Common myeloid progenitor, CD34-positive (primary cell): ENCODE measurements around the gene MFSD11.

Experiments used
- CTCF ChIA-PET: fragments of 350-600 bp; sonication (Branson Sonifier 250); formaldehyde crosslinking; loops from one replicate; lab custom pipeline; 2021; ENCODE audit warnings: antibody characterized with exemption; lab: Charles Lee
- POLR2A ChIA-PET: fragments of 350-600 bp; sonication (Branson Sonifier 250); formaldehyde crosslinking; loops from one replicate; lab custom pipeline; 2021; ENCODE audit warnings: antibody characterized with exemption; lab: Charles Lee
- DNase-seq, 3 donors: peaks; one replicate each; pipeline versions ENCODE4 v3.0.0 to v3.0.0-alpha.2; 2013
- H3K27ac ChIP-seq, 2 experiments: 1 replicate in 1 of 2; 2 replicates in 1 of 2; pipeline ENCODE4 v1.7.0; 2013; ENCODE audit warnings: inconsistent platforms in 2 of 2, low read length in 2 of 2, mild to moderate bottlenecking in 2 of 2, low read depth in 1 of 2, moderate library complexity in 1 of 2; ENCODE audit not compliant: severe bottlenecking in 2 of 2, insufficient read depth in 1 of 2, poor library complexity in 1 of 2
- H3K27me3 ChIP-seq, 5 experiments: replicated peaks in 2 of 5; 1 replicate in 3 of 5; 2 replicates in 2 of 5; pipeline versions ENCODE4 v1.6.1 to v1.7.0; 2013; ENCODE audit warnings: low read length in 4 of 5, mild to moderate bottlenecking in 2 of 5, moderate library complexity in 2 of 5, inconsistent platforms in 1 of 5; ENCODE audit not compliant: insufficient read depth in 5 of 5, control insufficient read depth in 4 of 5
- H3K36me3 ChIP-seq, 4 experiments: 1 replicate in 2 of 4; 2 replicates in 2 of 4; pipeline versions ENCODE4 v1.6.1 to v1.7.0; 2013; ENCODE audit warnings: low read length in 3 of 4, control low read depth in 1 of 4, mild to moderate bottlenecking in 1 of 4; ENCODE audit not compliant: control insufficient read depth in 4 of 4, insufficient read depth in 4 of 4
- H3K4me1 ChIP-seq, 4 experiments: 1 replicate in 3 of 4; 2 replicates in 1 of 4; pipeline versions ENCODE4 v1.6.1 to v1.7.1; 2013; ENCODE audit warnings: low read length in 3 of 4, mild to moderate bottlenecking in 3 of 4, control low read depth in 1 of 4, inconsistent platforms in 1 of 4, moderate library complexity in 1 of 4; ENCODE audit not compliant: control insufficient read depth in 4 of 4, insufficient read depth in 4 of 4; ENCODE audit errors: control extremely low read depth in 1 of 4
- H3K4me3 ChIP-seq, 7 experiments: 1 replicate in 4 of 7; 2 replicates in 3 of 7; pipeline versions ENCODE4 v1.5.1 to v1.7.0; 2013; ENCODE audit warnings: mild to moderate bottlenecking in 7 of 7, low read length in 6 of 7, moderate library complexity in 6 of 7, inconsistent platforms in 2 of 7, low read depth in 2 of 7, control low read depth in 1 of 7; ENCODE audit not compliant: insufficient read depth in 4 of 7, control insufficient read depth in 1 of 7; ENCODE audit errors: extremely low read depth in 1 of 7
- H3K9me3 ChIP-seq, 5 experiments: 1 replicate in 4 of 5; 2 replicates in 1 of 5; pipeline versions ENCODE4 v1.6.1 to v1.7.1; 2013; ENCODE audit warnings: low read length in 4 of 5, mild to moderate bottlenecking in 2 of 5, inconsistent platforms in 1 of 5, low read depth in 1 of 5, moderate library complexity in 1 of 5; ENCODE audit not compliant: control insufficient read depth in 4 of 5, insufficient read depth in 2 of 5; ENCODE audit errors: control extremely low read depth in 1 of 5
- WGBS: methylation state at CpG from one replicate; pipeline ENCODE4 v1.1.5; 2013; ENCODE audit not compliant: insufficient coverage; 5-methylcytosine and 5-hydroxymethylcytosine counted together

Gene MFSD11

GRCh38 chr17:76715496-76715830 lies 22.5 kb upstream of the MFSD11 start:
- Histone ChIP-seq H3K36me3 (peaks cover 12 to 62% (median 43%) of the 10 kb centered on the region in 4 experiments), H3K4me3 (peak overlapping the region in 4 of 7 experiments; percentile 3 to 57 (median 38)), H3K27me3 (no peaks in the 10 kb centered on the region), H3K9me3 (no peaks in the 10 kb centered on the region), H3K27ac (peak overlapping the region; percentile 46 to 74), H3K4me1 (peaks cover 17 to 39% (median 34%) of the 10 kb centered on the region in 4 experiments)
- DNase-seq, result no peak
- WGBS, result 100% methylated on average over 2 of the region's 2 CpGs
- POLR2A ChIA-PET, result no interaction called here
- CTCF ChIA-PET, result interaction anchor here (1.0 to 2.6 kb wide), 4 partner anchors 9 to 34 kb away, joined by 3 to 14 read pairs (median 8); no protein-coding TSS in a partner anchor

- WGBS, result 82% methylated on average over 10 of the region's 13 CpGs
- ChIA-PET POLR2A (no interaction called here), CTCF (interaction anchor here (0.5 to 2.0 kb wide), 2 partner anchors 15 to 1373 kb away, joined by 3 to 4 read pairs; no protein-coding TSS in a partner anchor)
- peaks cover 16 to 71% (median 51%) of the 10 kb centered on the region in 4 experiments for H3K36me3 ChIP-seq
- DNase-seq, result peak; percentile 62 to 91 (median 83)
- peaks cover 14 to 35% (median 30%) of the 10 kb centered on the region in 4 experiments for H3K4me1 ChIP-seq
- peak overlapping the region in 1 of 2 experiments; percentile 74 for H3K27ac ChIP-seq
- no peaks in the 10 kb centered on the region for H3K9me3 ChIP-seq
- H3K4me3 ChIP-seq, result no peak overlapping the region
- H3K27me3 ChIP-seq, result no peaks in the 10 kb centered on the region
These were observed 21.6 kb upstream of the MFSD11 start for GRCh38 chr17:76716146-76716838.

GRCh38 chr17:76716839-76717215 lies 21.1 kb upstream of the MFSD11 start:
- no peak for DNase-seq
- CTCF ChIA-PET, result interaction anchor here (1.1 to 2.0 kb wide), 4 partner anchors 10 to 35 kb away, joined by 3 to 5 read pairs (median 4); no protein-coding TSS in a partner anchor
- H3K36me3 ChIP-seq, result peaks cover 16 to 76% (median 56%) of the 10 kb centered on the region in 4 experiments

GRCh38 chr17:76718516-76718915 lies 19.4 kb upstream of the MFSD11 start:
- POLR2A ChIA-PET, result no interaction called here
- Histone ChIP-seq H3K4me3 (no peak overlapping the region), H3K4me1 (peaks cover 13 to 32% (median 26%) of the 10 kb centered on the region in 4 experiments), H3K36me3 (peaks cover 17 to 77% (median 62%) of the 10 kb centered on the region in 4 experiments), H3K27me3 (no peaks in the 10 kb centered on the region), H3K9me3 (no peaks in the 10 kb centered on the region), H3K27ac (no peak overlapping the region)
- CTCF ChIA-PET, result interaction anchor here (0.9 to 1.3 kb wide), 2 partner anchors 8 to 10 kb away, joined by 4 read pairs; partner anchors contain the start of gene MXRA7
- WGBS, result 95% methylated on average over 16 of the region's 16 CpGs
- no peak for DNase-seq

More at GRCh38 chr17:76716839-76717215, 21.1 kb upstream of the MFSD11 start:
- no peaks in the 10 kb centered on the region for H3K9me3 ChIP-seq
- no peak overlapping the region for H3K4me3 ChIP-seq
- H3K27me3 ChIP-seq, result no peaks in the 10 kb centered on the region
- peaks cover 13 to 32% (median 26%) of the 10 kb centered on the region in 4 experiments for H3K4me1 ChIP-seq
- POLR2A ChIA-PET, result no interaction called here
- WGBS, result 100% methylated on average over 3 of the region's 6 CpGs
- H3K27ac ChIP-seq, result peak overlapping the region in 1 of 2 experiments; percentile 74

- WGBS, result 98% methylated on average over 8 of the region's 9 CpGs
- H3K36me3 ChIP-seq, result peaks cover 20 to 78% (median 66%) of the 10 kb centered on the region in 4 experiments
- ChIA-PET POLR2A (interaction anchor here (0.6 kb wide), 1 partner anchor 1278 kb away, joined by 3 read pairs; no protein-coding TSS in a partner anchor), CTCF (interaction anchor here (1.0 kb wide), 1 partner anchor 15 kb away, joined by 3 read pairs; no protein-coding TSS in a partner anchor)
- H3K4me1 ChIP-seq, result peaks cover 11 to 28% (median 22%) of the 10 kb centered on the region in 4 experiments
- DNase-seq, result no peak
- H3K4me3 ChIP-seq, result no peak overlapping the region
- H3K27ac ChIP-seq, result no peak overlapping the region
- no peaks in the 10 kb centered on the region for H3K9me3 ChIP-seq
- no peaks in the 10 kb centered on the region for H3K27me3 ChIP-seq
These were observed 17.7 kb upstream of the MFSD11 start for GRCh38 chr17:76720211-76720610.

GRCh38 chr17:76720941-76721340 lies 17.0 kb upstream of the MFSD11 start:
- no peak for DNase-seq
- H3K36me3 ChIP-seq, result peaks cover 20 to 74% (median 65%) of the 10 kb centered on the region in 4 experiments
- no peak overlapping the region for H3K27ac ChIP-seq
- H3K27me3 ChIP-seq, result no peaks in the 10 kb centered on the region
- WGBS, result 100% methylated on average over 7 of the region's 9 CpGs
- no peaks in the 10 kb centered on the region for H3K9me3 ChIP-seq
- CTCF ChIA-PET, result no interaction called here
- H3K4me1 ChIP-seq, result peaks cover 7 to 26% (median 22%) of the 10 kb centered on the region in 4 experiments
- H3K4me3 ChIP-seq, result no peak overlapping the region
- POLR2A ChIA-PET, result interaction anchor here (0.6 kb wide), 1 partner anchor 18 kb away, joined by 3 read pairs; no protein-coding TSS in a partner anchor

- WGBS, result 95% methylated on average over 3 of the region's 10 CpGs
- DNase-seq, result no peak
- H3K27ac ChIP-seq, result no peak overlapping the region
- H3K9me3 ChIP-seq, result no peaks in the 10 kb centered on the region
- H3K4me1 ChIP-seq, result peaks cover 3 to 21% (median 18%) of the 10 kb centered on the region in 4 experiments
- ChIA-PET CTCF (no interaction called here), POLR2A (interaction anchor here (0.6 kb wide), 1 partner anchor 19 kb away, joined by 3 read pairs; no protein-coding TSS in a partner anchor)
- H3K4me3 ChIP-seq, result no peak overlapping the region
- no peaks in the 10 kb centered on the region for H3K27me3 ChIP-seq
- H3K36me3 ChIP-seq, result peaks cover 20 to 69% (median 59%) of the 10 kb centered on the region in 4 experiments
These were observed 16.5 kb upstream of the MFSD11 start for GRCh38 chr17:76721463-76721862.
